ENCODE data around the gene GLYATL3. TPM values are rescaled to one million over a fixed set of nuclear protein-coding genes. Genes with fewer than 3 reads are reported as not detected.

The GLYATL3 gene
- polyA plus RNA-seq, 1 of the 3 experiments (the other 2 are of a cell fraction) = not detected

GRCh38 chr6:49463612-49463967 is 36.1 kb upstream of the GLYATL3 start:
- TF ChIP-seq RFX5 (IDR thresholded peaks at IDR 0.05; ENCODE audit: low read length) (no peak), ELF1 (IDR thresholded peaks at IDR 0.05) (no peak), RAD21 (IDR thresholded peaks at IDR 0.05; ENCODE audit: low read length) (no peak), EP300 (IDR thresholded peaks at IDR 0.05; ENCODE audit: borderline replicate concordance in 1 of 2, low read depth in 1 of 2, low read length in 1 of 2) (no peak), RXRA (IDR thresholded peaks at IDR 0.05; ENCODE audit: borderline replicate concordance, low read depth) (no peak), ZBTB33 (IDR thresholded peaks at IDR 0.05; ENCODE audit: borderline replicate concordance, low read depth) (no peak), CHD2 (IDR thresholded peaks at IDR 0.05; ENCODE audit: low read length, partially characterized antibody) (no peak), RCOR1 (IDR thresholded peaks at IDR 0.05; ENCODE audit: low read length) (no peak), PBX3 (IDR thresholded peaks at IDR 0.05) (no peak), YY1 (IDR thresholded peaks at IDR 0.05; ENCODE audit: low read depth) (no peak), USF2 (IDR thresholded peaks at IDR 0.05; ENCODE audit: borderline replicate concordance, low read depth, low read length) (no peak), NRF1 (IDR thresholded peaks at IDR 0.05; ENCODE audit: low read depth, low read length) (no peak), TAF1 (IDR thresholded peaks at IDR 0.05; ENCODE audit: borderline replicate concordance, low read depth, low read length) (no peak), POLR2AphosphoS5 (IDR thresholded peaks at IDR 0.05; ENCODE audit: low read depth, low read length) (no peak), TCF12 (IDR thresholded peaks at IDR 0.05) (no peak), MEF2A (IDR thresholded peaks at IDR 0.05; ENCODE audit: borderline replicate concordance, low read depth) (no peak)
- no peaks in the 10 kb centered on the region for H4K20me1 ChIP-seq (ENCODE audit: insufficient read depth)
- WGBS (ENCODE audit: low lambda C conversion rate) = 0% methylated on average over 4 of the region's 4 CpGs
- H3K9me2 ChIP-seq = no peaks in the 10 kb centered on the region
- no peaks in the 10 kb centered on the region; the same call in 1 of the 2 replicates for H3K9me3 ChIP-seq
- peak overlapping the region; percentile 94 to 95 for H3K4me3 ChIP-seq (ENCODE audit: low read depth in 2 of 2, low read length in 1 of 2)
- H3K4me2 ChIP-seq = peak overlapping the region; percentile 94
- no peaks in the 10 kb centered on the region for H3F3A ChIP-seq (replicated peaks; ENCODE audit: insufficient read depth)
- no peaks in the 10 kb centered on the region for H3K27me3 ChIP-seq (ENCODE audit: insufficient read depth)
- H3K4me1 ChIP-seq (ENCODE audit: control insufficient read depth in 1 of 2, insufficient read depth in 2 of 2, low read depth in 1 of 2, low read length in 1 of 2) = peaks cover 0 to 3% of the 10 kb centered on the region in 2 experiments; a peak in 2 of 4 replicates
- peaks cover 84% of the 10 kb centered on the region for H3K79me2 ChIP-seq (ENCODE audit: insufficient read depth)
- peak overlapping the region; percentile 96 for H2AFZ ChIP-seq (ENCODE audit: low read depth)
- no peak for DNase-seq
- peak overlapping the region; percentile 85 for H3K9ac ChIP-seq
- POLR2A ChIA-PET = no interaction called here
- peaks cover 4 to 5% of the 10 kb centered on the region in 2 experiments for H3K36me3 ChIP-seq (replicated peaks in 1 of 2; ENCODE audit: control insufficient read depth in 1 of 2, insufficient read depth in 2 of 2, low read length in 1 of 2)
- peak overlapping the region; percentile 46 to 48 for H3K27ac ChIP-seq (ENCODE audit: low read depth in 2 of 2, low read length in 1 of 2)
- CTCF ChIA-PET = no interaction called here

Measured in SK-N-SH (cell line).